Stomach (tissue), 9 donors: ENCODE measurements around the gene ART1. TPM values are rescaled to one million over a fixed set of nuclear protein-coding genes. Genes with fewer than 3 reads are reported as not detected.

Experiments used
- DNase-seq, 2 donors: peaks; one replicate each; pipeline versions ENCODE4 v3.0.0 to v3.0.0-alpha.2; 2013 to 2019
- H3K27ac ChIP-seq, 5 donors: fragments of 200-600 bp in 4 of 5; sonication (generic) in 4 of 5; one replicate each; pipeline ENCODE4 v1.5.1; 2013 to 2019; ENCODE audit warnings: mild to moderate bottlenecking in 1 of 5, moderate library complexity in 1 of 5
- H3K27me3 ChIP-seq, 3 donors: fragments of 200-600 bp; sonication (generic); one replicate each; pipeline ENCODE4 v1.5.1; 2017 to 2019; ENCODE audit warnings: mixed run types in 1 of 3
- H3K36me3 ChIP-seq, 4 donors: fragments of 200-600 bp; sonication (generic); 1 replicate in 3 of 4; 2 replicates in 1 of 4; pipeline ENCODE4 v1.5.1; 2016 to 2019
- H3K4me1 ChIP-seq, 4 donors: fragments of 200-600 bp; sonication (generic); one replicate each; pipeline ENCODE4 v1.5.1; 2016 to 2019
- H3K4me3 ChIP-seq, 4 donors: fragments of 200-600 bp; sonication (generic) in 3 of 4; one replicate each; pipeline ENCODE4 v1.5.1; 2016 to 2019; ENCODE audit warnings: mild to moderate bottlenecking in 1 of 4
- H3K9me3 ChIP-seq, 4 donors: fragments of 200-600 bp; sonication (generic); one replicate each; pipeline ENCODE4 v1.5.1; 2016 to 2019
- CTCF ChIP-seq, 7 experiments: fragments of 450-650 bp in 4 of 7; fragments of 200-600 bp in 3 of 7; sonication (generic) in 3 of 7; IDR thresholded peaks; one replicate each; pipeline ENCODE4 v1.5.1; 2016 to 2019; ENCODE audit warnings: antibody characterized with exemption in 7 of 7, control low read depth in 2 of 7, mild to moderate bottlenecking in 1 of 7
- EP300 ChIP-seq: sonication (generic); formaldehyde crosslinking; IDR thresholded peaks from one replicate; pipeline ENCODE4 v1.6.1; 2017; ENCODE audit warnings: antibody characterized with exemption
- POLR2A ChIP-seq, 4 donors: fragments of 450-650 bp; IDR thresholded peaks; one replicate each; pipeline ENCODE4 v1.6.1; 2016; ENCODE audit warnings: antibody characterized with exemption in 4 of 4, control low read depth in 2 of 4, mild to moderate bottlenecking in 1 of 4, moderate library complexity in 1 of 4
- POLR2AphosphoS5 ChIP-seq, 3 donors: sonication (generic); formaldehyde crosslinking; IDR thresholded peaks; one replicate each; pipeline ENCODE4 v1.6.1; 2016; ENCODE audit warnings: antibody characterized with exemption in 3 of 3
- WGBS, 5 donors: extraction: QIAGEN DNeasy Blood & Tissue Kit in 3 of 5; methylation state at CpG; one replicate each; pipeline versions ENCODE4 v1.1.5 to v1.1.7; 2013 to 2018; 5-methylcytosine and 5-hydroxymethylcytosine counted together
- intact Hi-C: fragments of 100-400 bp; cut with DNase I; formaldehyde crosslinking; loops from one replicate; pipeline ENCODE4 v1.15.1; 2023; ENCODE audit warnings: low total_unique reads
- polyA plus RNA-seq, 3 donors: library from polyadenylated mRNA; stranded (reverse); fragments of 200-250 nt; gene quantifications; one replicate each; pipeline ENCODE4 v1.2.3, GENCODE V29; 2013
- total RNA-seq, 5 donors: library from RNA; depleted of rRNA; stranded (reverse); fragments of >200 nt; gene quantifications; one replicate each; pipeline versions ENCODE4 v1.1.0 to v1.2.3, GENCODE V29; 2014 to 2016
- donor health status: healthy with polysubstance abuse.
- donor health status: Bipolar disorder and iron deficiency.
- donor health status: healthy.

Gene ART1
- total and polyA plus RNA-seq, 8 donors, result not detected

- Histone ChIP-seq H3K36me3 (peaks cover 50 to 100% (median 98%) of the 10 kb centered on the region in 4 donors), H3K27ac (no peak overlapping the region), H3K27me3 (no peaks in the 10 kb centered on the region), H3K4me1 (peaks cover 0 to 15% (median 4%) of the 10 kb centered on the region in 4 donors), H3K9me3 (no peaks in the 10 kb centered on the region), H3K4me3 (no peak overlapping the region)
- TF ChIP-seq CTCF (IDR thresholded peaks at IDR 0.05) (no peak), POLR2AphosphoS5 (IDR thresholded peaks at IDR 0.05) (no peak), POLR2A (IDR thresholded peaks at IDR 0.05) (no peak), EP300 (no peak)
- DNase-seq, result no peak
- WGBS, 5 donors, result 39 to 61% (median 43%) methylated on average over 2 of the region's 2 CpGs
- intact Hi-C loops, result no loop called here
Measured at GRCh38 chr11:3684819-3685172, 39.9 kb downstream of the ART1 start.

GRCh38 chr11:3685923-3686322 is 41.0 kb downstream of the ART1 start:
- no peak overlapping the region for H3K27ac ChIP-seq
- no peaks in the 10 kb centered on the region for H3K27me3 ChIP-seq
- DNase-seq, result no peak
- H3K4me3 ChIP-seq, result no peak overlapping the region
- WGBS, 5 donors, result 66 to 72% (median 71%) methylated on average over 7 of the region's 7 CpGs
- peaks cover 0 to 15% (median 4%) of the 10 kb centered on the region in 4 donors for H3K4me1 ChIP-seq
- H3K9me3 ChIP-seq, result no peaks in the 10 kb centered on the region
- peaks cover 49 to 100% (median 98%) of the 10 kb centered on the region in 4 donors for H3K36me3 ChIP-seq
- intact Hi-C loops, result no loop called here
- no peak for TF ChIP-seq CTCF (IDR thresholded peaks at IDR 0.05)
- TF ChIP-seq POLR2A (IDR thresholded peaks at IDR 0.05), result no peak
- TF ChIP-seq EP300, result no peak
- TF ChIP-seq POLR2AphosphoS5 (IDR thresholded peaks at IDR 0.05), result no peak

GRCh38 chr11:3686751-3687150 is 41.8 kb downstream of the ART1 start:
- Histone ChIP-seq H3K4me3 (no peak overlapping the region), H3K27me3 (no peaks in the 10 kb centered on the region), H3K9me3 (no peaks in the 10 kb centered on the region), H3K36me3 (peaks cover 49 to 100% (median 98%) of the 10 kb centered on the region in 4 donors), H3K4me1 (peaks cover 0 to 15% (median 4%) of the 10 kb centered on the region in 4 donors), H3K27ac (no peak overlapping the region)
- WGBS, 5 donors, result 71 to 97% (median 86%) methylated on average over 4 of the region's 4 CpGs
- TF ChIP-seq EP300 (no peak), CTCF (IDR thresholded peaks at IDR 0.05) (no peak), POLR2A (IDR thresholded peaks at IDR 0.05) (no peak), POLR2AphosphoS5 (IDR thresholded peaks at IDR 0.05) (no peak)
- intact Hi-C loops, result no loop called here
- no peak for DNase-seq

GRCh38 chr11:3700410-3700809 is 55.5 kb downstream of the ART1 start:
- Histone ChIP-seq H3K4me3 (no peak overlapping the region), H3K27me3 (no peaks in the 10 kb centered on the region), H3K4me1 (peaks cover 0 to 16% (median 2%) of the 10 kb centered on the region in 4 donors), H3K36me3 (peaks cover 68 to 100% (median 100%) of the 10 kb centered on the region in 4 donors), H3K9me3 (no peaks in the 10 kb centered on the region), H3K27ac (no peak overlapping the region)
- TF ChIP-seq POLR2A (IDR thresholded peaks at IDR 0.05), result no peak
- no peak for TF ChIP-seq POLR2AphosphoS5 (IDR thresholded peaks at IDR 0.05)
- no peak for TF ChIP-seq CTCF (IDR thresholded peaks at IDR 0.05)
- TF ChIP-seq EP300, result no peak
- no peak for DNase-seq
- 89 to 100% (median 91%) methylated on average over 2 of the region's 2 CpGs for WGBS, 5 donors
- intact Hi-C loops, result no loop called here
